Measurements from ENCODE around the gene MTUS2. TPM values are rescaled to one million over a fixed set of nuclear protein-coding genes. Genes with fewer than 3 reads are reported as not detected.

Gene MTUS2
- total RNA-seq, 4 donors from 2014 or later, result 0.20 to 1.6 (median 0.25) TPM; not detected in 1

GRCh38 chr13:29452773-29453616 is 632.9 kb downstream of the MTUS2 start:
- ATAC-seq (no peak), DNase-seq (no peak)
- Histone ChIP-seq H3K36me3 (no peaks in the 10 kb centered on the region), H3K4me3 (no peak overlapping the region), H3K4me1 (no peaks in the 10 kb centered on the region), H3K27ac (no peak overlapping the region), H3K27me3 (no peaks in the 10 kb centered on the region), H3K9me3 (no peaks in the 10 kb centered on the region)
- in situ Hi-C loops (cut with MboI; ENCODE audit: low sequenced_read_pairs in 4 of 4), result no loop called here
- no peak for TF ChIP-seq POLR2A (IDR thresholded peaks at IDR 0.05)
- TF ChIP-seq, protein P1, sequence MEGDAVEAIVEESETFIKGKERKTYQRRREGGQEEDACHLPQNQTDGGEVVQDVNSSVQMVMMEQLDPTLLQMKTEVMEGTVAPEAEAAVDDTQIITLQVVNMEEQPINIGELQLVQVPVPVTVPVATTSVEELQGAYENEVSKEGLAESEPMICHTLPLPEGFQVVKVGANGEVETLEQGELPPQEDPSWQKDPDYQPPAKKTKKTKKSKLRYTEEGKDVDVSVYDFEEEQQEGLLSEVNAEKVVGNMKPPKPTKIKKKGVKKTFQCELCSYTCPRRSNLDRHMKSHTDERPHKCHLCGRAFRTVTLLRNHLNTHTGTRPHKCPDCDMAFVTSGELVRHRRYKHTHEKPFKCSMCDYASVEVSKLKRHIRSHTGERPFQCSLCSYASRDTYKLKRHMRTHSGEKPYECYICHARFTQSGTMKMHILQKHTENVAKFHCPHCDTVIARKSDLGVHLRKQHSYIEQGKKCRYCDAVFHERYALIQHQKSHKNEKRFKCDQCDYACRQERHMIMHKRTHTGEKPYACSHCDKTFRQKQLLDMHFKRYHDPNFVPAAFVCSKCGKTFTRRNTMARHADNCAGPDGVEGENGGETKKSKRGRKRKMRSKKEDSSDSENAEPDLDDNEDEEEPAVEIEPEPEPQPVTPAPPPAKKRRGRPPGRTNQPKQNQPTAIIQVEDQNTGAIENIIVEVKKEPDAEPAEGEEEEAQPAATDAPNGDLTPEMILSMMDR (IDR thresholded peaks at IDR 0.05 in 4 of 5, conservative IDR thresholded peaks at IDR 0.05 in 1 of 5), result no peak
- intact Hi-C loops (cut with DNase I; ENCODE audit: low total_unique reads), result no loop called here

DNA sequence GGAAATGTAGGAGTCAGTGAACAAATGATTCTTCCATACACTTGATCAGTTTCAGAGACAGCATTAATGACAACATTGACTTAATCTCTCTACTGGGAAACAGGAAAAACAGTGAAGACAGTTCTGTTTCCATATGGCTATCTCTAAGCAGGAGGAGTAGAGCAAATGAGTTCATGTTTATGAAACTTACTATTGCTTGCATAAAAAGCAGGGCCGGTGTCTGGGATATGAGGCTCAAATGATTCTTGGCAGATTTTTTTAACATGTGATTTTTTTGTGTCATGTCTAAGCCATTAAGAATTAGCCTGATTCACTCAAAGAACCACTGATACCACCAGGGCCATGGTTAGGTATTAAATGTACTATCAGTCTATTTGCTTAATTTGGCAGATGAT is 633.5 kb downstream of the MTUS2 start:
- ATAC-seq (no peak), DNase-seq (no peak)
- no peaks in the 10 kb centered on the region for H3K27me3 ChIP-seq
- H3K9me3 ChIP-seq, result no peaks in the 10 kb centered on the region
- H3K27ac ChIP-seq, result no peak overlapping the region
- TF ChIP-seq POLR2A (IDR thresholded peaks at IDR 0.05), result no peak
- TF ChIP-seq, protein P1 (IDR thresholded peaks at IDR 0.05 in 4 of 5, conservative IDR thresholded peaks at IDR 0.05 in 1 of 5), result no peak
- H3K36me3 ChIP-seq, result no peaks in the 10 kb centered on the region
- H3K4me3 ChIP-seq, result no peak overlapping the region
- H3K4me1 ChIP-seq, result no peaks in the 10 kb centered on the region
- in situ Hi-C loops (cut with MboI; ENCODE audit: low sequenced_read_pairs in 4 of 4), result no loop called here
- intact Hi-C loops (cut with DNase I; ENCODE audit: low total_unique reads), result no loop called here

- Histone ChIP-seq H3K27me3 (no peaks in the 10 kb centered on the region), H3K36me3 (no peaks in the 10 kb centered on the region), H3K4me3 (no peak overlapping the region), H3K27ac (no peak overlapping the region), H3K9me3 (no peaks in the 10 kb centered on the region), H3K4me1 (no peaks in the 10 kb centered on the region)
- DNase-seq, result no peak
- TF ChIP-seq, protein P1 (IDR thresholded peaks at IDR 0.05 in 4 of 5, conservative IDR thresholded peaks at IDR 0.05 in 1 of 5), result no peak
- no peak for TF ChIP-seq POLR2A (IDR thresholded peaks at IDR 0.05)
- intact Hi-C loops (cut with DNase I; ENCODE audit: low total_unique reads), result no loop called here
- in situ Hi-C loops (cut with MboI; ENCODE audit: low sequenced_read_pairs in 4 of 4), result no loop called here
- ATAC-seq, result no peak
Observed at GRCh38 chr13:29454931-29455481, 634.9 kb downstream of the MTUS2 start.

- no peak overlapping the region for H3K27ac ChIP-seq
- H3K4me1 ChIP-seq, result no peaks in the 10 kb centered on the region
- intact Hi-C loops (cut with DNase I; ENCODE audit: low total_unique reads), result no loop called here
- ATAC-seq, result no peak
- no peaks in the 10 kb centered on the region for H3K27me3 ChIP-seq
- in situ Hi-C loops (cut with MboI; ENCODE audit: low sequenced_read_pairs in 4 of 4), result no loop called here
- no peak overlapping the region for H3K4me3 ChIP-seq
- no peaks in the 10 kb centered on the region for H3K9me3 ChIP-seq
- no peak for DNase-seq
- H3K36me3 ChIP-seq, result no peaks in the 10 kb centered on the region
- no peak for TF ChIP-seq POLR2A (IDR thresholded peaks at IDR 0.05)
- TF ChIP-seq, protein P1 (IDR thresholded peaks at IDR 0.05 in 4 of 5, conservative IDR thresholded peaks at IDR 0.05 in 1 of 5), result no peak
Observed at GRCh38 chr13:29456419-29456818, 636.3 kb downstream of the MTUS2 start.

All from gastrocnemius medialis (tissue), 4 donors.